Measurements from ENCODE around the gene HNRNPF.

GRCh38 chr10:43403911-43404703, 4.9 kb downstream of the HNRNPF start:
- TF ChIP-seq CTCF (IDR thresholded peaks at IDR 0.05; ENCODE audit: insufficient read depth, low read length, poor library complexity, severe bottlenecking) = no peak
- TF ChIP-seq EZH2phosphoT487 (conservative IDR thresholded peaks at IDR 0.05; ENCODE audit: low read length) = no peak
